MM.1S (cell line): ENCODE measurements around the gene TMX4.

ENCODE experiments used
- DNase-seq: peaks from one replicate; pipeline ENCODE4 v3.0.0-alpha.2; 2015
- H2AFZ ChIP-seq: fragments of 300-600 bp; sonication (generic); 2 replicates; pipeline ENCODE4 v1.6.0; 2016; ENCODE audit warnings: antibody characterized with exemption, low read length
- H3F3A ChIP-seq: fragments of 300-600 bp; sonication (generic); 2 replicates; pipeline ENCODE4 v1.6.1; 2016; ENCODE audit warnings: mild to moderate bottlenecking, antibody characterized with exemption, low read length, moderate library complexity, mixed read lengths; ENCODE audit not compliant: insufficient read depth
- H3K27ac ChIP-seq: fragments of 300-600 bp; sonication (generic); 2 replicates; pipeline ENCODE4 v1.5.1; 2016; ENCODE audit warnings: mild to moderate bottlenecking, low read length
- H3K27me3 ChIP-seq: fragments of 300-600 bp; sonication (generic); replicated peaks from 2 replicates; pipeline ENCODE4 v1.6.0; 2016; ENCODE audit warnings: low read length; ENCODE audit not compliant: insufficient read depth
- H3K36me3 ChIP-seq: fragments of 300-600 bp; sonication (generic); replicated peaks from 2 replicates; pipeline ENCODE4 v1.6.1; 2016; ENCODE audit warnings: mild to moderate bottlenecking, low read length, mixed read lengths; ENCODE audit not compliant: insufficient read depth
- H3K4me1 ChIP-seq: fragments of 300-600 bp; sonication (generic); 2 replicates; pipeline ENCODE4 v1.6.1; 2016; ENCODE audit warnings: low read length, mixed read lengths
- H3K4me2 ChIP-seq: fragments of 300-600 bp; sonication (generic); 2 replicates; pipeline ENCODE4 v1.6.0; 2016; ENCODE audit warnings: low read depth, low read length
- H3K4me3 ChIP-seq: fragments of 300-600 bp; sonication (generic); 2 replicates; pipeline ENCODE4 v1.5.1; 2016; ENCODE audit warnings: low read length, mixed read lengths
- H3K79me2 ChIP-seq: fragments of 300-600 bp; sonication (generic); 2 replicates; pipeline ENCODE4 v1.6.1; 2016; ENCODE audit warnings: mixed run types, low read length, mixed read lengths
- H3K9ac ChIP-seq: fragments of 300-600 bp; sonication (generic); 2 replicates; pipeline ENCODE4 v1.6.1; 2016; ENCODE audit warnings: low read length, mixed read lengths
- H3K9me2 ChIP-seq: fragments of 300-600 bp; sonication (generic); replicated peaks from 2 replicates; pipeline ENCODE4 v1.6.1; 2016; ENCODE audit warnings: mild to moderate bottlenecking, low read length, mixed read lengths; ENCODE audit not compliant: insufficient read depth
- H3K9me3 ChIP-seq: fragments of 300-600 bp; sonication (generic); replicated peaks from 2 replicates; pipeline ENCODE4 v1.6.1; 2016; ENCODE audit warnings: mild to moderate bottlenecking, low read length, mixed read lengths; ENCODE audit not compliant: insufficient read depth
- H4K20me1 ChIP-seq: fragments of 300-600 bp; sonication (generic); 2 replicates; pipeline ENCODE4 v1.6.1; 2016; ENCODE audit warnings: mild to moderate bottlenecking, low read length, moderate library complexity, mixed read lengths; ENCODE audit not compliant: insufficient read depth
- EZH2 ChIP-seq: fragments of 300-600 bp; sonication (generic); optimal IDR thresholded peaks from 2 replicates; pipeline ENCODE3; 2017; ENCODE audit warnings: low read depth, mild to moderate bottlenecking, antibody characterized with exemption, low read length, mixed read lengths
- EZH2phosphoT487 ChIP-seq: fragments of 300-600 bp; sonication (generic); IDR thresholded peaks from 2 replicates; pipeline ENCODE4 v1.6.1; 2018; ENCODE audit warnings: antibody characterized with exemption, low read length
- TF ChIP-seq, protein P1 (sequence below): fragments of 300-600 bp; sonication (generic); IDR thresholded peaks from 2 replicates; pipeline ENCODE4 v1.5.1; 2016; ENCODE audit warnings: antibody characterized with exemption, low read length, mixed read lengths

Gene TMX4

DNA sequence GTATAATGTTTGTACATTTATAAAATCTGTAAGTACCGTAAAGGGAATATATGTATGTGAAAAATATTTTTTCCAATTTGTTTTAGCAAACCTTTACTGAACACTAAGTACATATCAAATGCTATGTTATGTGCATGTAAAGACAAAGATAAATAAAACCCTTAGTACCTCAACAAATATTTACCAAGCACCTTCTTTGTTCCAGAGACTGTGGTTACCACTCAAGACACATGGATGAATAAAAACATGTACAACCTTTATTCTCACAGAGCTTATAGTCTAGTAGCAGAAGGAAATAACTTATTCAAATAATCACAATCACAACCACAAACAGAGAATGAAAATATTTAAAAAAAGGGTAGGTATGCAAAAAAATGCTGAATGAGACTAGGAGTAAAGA lies 17.5 kb downstream of the TMX4 start:
- Histone ChIP-seq H4K20me1 (no peaks in the 10 kb centered on the region), H3K36me3 (peaks cover 7% of the 10 kb centered on the region; the same call in 1 of the 2 replicates), H3K4me3 (no peak overlapping the region), H3F3A (no peaks in the 10 kb centered on the region), H3K9ac (no peak overlapping the region), H3K4me1 (no peaks in the 10 kb centered on the region), H3K27ac (no peak overlapping the region), H3K4me2 (no peak overlapping the region), H3K27me3 (no peaks in the 10 kb centered on the region), H3K9me2 (no peaks in the 10 kb centered on the region), H3K79me2 (0 out of 2 replicates have a peak, but pooled peaks cover 2% of the 10 kb centered on the region), H3K9me3 (no peaks in the 10 kb centered on the region), H2AFZ (no peak overlapping the region)
- DNase-seq: no peak
- TF ChIP-seq, protein P1, sequence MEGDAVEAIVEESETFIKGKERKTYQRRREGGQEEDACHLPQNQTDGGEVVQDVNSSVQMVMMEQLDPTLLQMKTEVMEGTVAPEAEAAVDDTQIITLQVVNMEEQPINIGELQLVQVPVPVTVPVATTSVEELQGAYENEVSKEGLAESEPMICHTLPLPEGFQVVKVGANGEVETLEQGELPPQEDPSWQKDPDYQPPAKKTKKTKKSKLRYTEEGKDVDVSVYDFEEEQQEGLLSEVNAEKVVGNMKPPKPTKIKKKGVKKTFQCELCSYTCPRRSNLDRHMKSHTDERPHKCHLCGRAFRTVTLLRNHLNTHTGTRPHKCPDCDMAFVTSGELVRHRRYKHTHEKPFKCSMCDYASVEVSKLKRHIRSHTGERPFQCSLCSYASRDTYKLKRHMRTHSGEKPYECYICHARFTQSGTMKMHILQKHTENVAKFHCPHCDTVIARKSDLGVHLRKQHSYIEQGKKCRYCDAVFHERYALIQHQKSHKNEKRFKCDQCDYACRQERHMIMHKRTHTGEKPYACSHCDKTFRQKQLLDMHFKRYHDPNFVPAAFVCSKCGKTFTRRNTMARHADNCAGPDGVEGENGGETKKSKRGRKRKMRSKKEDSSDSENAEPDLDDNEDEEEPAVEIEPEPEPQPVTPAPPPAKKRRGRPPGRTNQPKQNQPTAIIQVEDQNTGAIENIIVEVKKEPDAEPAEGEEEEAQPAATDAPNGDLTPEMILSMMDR: no peak
- TF ChIP-seq EZH2phosphoT487: no peak

DNA sequence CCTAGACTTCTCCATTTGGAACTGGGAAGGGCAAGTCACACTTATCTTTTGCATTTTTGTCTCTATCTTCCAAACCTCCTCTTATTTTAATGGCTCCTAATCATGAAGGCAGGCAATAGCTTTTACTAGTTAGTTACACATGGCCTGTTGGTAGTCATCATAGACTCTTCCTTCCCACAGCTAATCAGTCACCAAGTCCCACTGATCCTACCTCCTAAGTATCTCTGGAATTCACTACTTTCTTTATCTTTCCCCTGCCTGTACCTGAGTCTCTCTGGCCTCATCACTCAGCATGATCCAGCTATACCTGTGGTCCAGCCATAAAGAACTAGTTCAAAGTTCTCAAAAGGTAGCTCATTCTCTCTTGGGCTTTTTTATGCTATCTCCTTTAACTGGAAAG lies 18.8 kb downstream of the TMX4 start:
- H3K4me2 ChIP-seq: no peak overlapping the region
- no peak overlapping the region for H2AFZ ChIP-seq
- DNase-seq: no peak
- 0 out of 2 replicates have a peak, but pooled peaks cover 2% of the 10 kb centered on the region for H3K79me2 ChIP-seq
- H3K27me3 ChIP-seq: no peaks in the 10 kb centered on the region
- TF ChIP-seq EZH2phosphoT487: no peak
- TF ChIP-seq EZH2: no peak
- TF ChIP-seq, protein P1: no peak
- H3K9me3 ChIP-seq: no peaks in the 10 kb centered on the region
- H3K27ac ChIP-seq: no peak overlapping the region
- no peaks in the 10 kb centered on the region for H3K9me2 ChIP-seq
- no peaks in the 10 kb centered on the region for H3K4me1 ChIP-seq
- H3K4me3 ChIP-seq: no peak overlapping the region
- H3K9ac ChIP-seq: no peak overlapping the region
- no peaks in the 10 kb centered on the region for H4K20me1 ChIP-seq
- peaks cover 7% of the 10 kb centered on the region; the same call in 1 of the 2 replicates for H3K36me3 ChIP-seq
- no peaks in the 10 kb centered on the region for H3F3A ChIP-seq

DNA sequence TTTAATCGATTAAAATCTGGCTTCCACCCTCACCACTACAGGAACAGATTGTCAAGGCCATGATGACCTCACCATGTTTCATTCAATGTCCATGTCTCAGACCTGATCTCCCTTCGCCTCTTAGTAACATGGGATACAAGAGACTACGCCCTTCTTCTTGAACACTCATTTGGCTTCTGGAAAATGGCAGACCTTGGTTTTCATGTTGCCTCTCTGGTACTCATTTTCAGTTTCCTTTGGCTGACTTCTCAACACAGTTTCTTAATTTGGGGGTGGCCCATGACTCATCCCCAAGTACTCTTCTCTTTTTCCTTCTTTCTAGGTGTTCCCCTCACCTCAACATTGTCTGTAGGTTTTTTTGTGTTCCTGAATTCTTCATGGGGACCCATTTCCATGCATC lies 22.7 kb downstream of the TMX4 start:
- DNase-seq: no peak
- Histone ChIP-seq H3K36me3 (peaks cover 5% of the 10 kb centered on the region; the same call in 1 of the 2 replicates), H3K9me2 (no peaks in the 10 kb centered on the region)

More for the DNA sequence above, 22.7 kb downstream of the TMX4 start:
- Histone ChIP-seq H3K27ac (no peak overlapping the region), H3K9me3 (no peaks in the 10 kb centered on the region), H3K79me2 (no peaks in the 10 kb centered on the region), H3K4me1 (no peaks in the 10 kb centered on the region), H3F3A (no peaks in the 10 kb centered on the region), H4K20me1 (no peaks in the 10 kb centered on the region), H3K9ac (no peak overlapping the region), H3K4me2 (no peak overlapping the region), H3K27me3 (no peaks in the 10 kb centered on the region), H3K4me3 (no peak overlapping the region), H2AFZ (no peak overlapping the region)
- TF ChIP-seq EZH2phosphoT487 (no peak), EZH2 (no peak)
- TF ChIP-seq, protein P1: no peak
